Suprapubic skin (tissue), 3 donors: ENCODE data around the gene FBXO11.

Experiments used
- POLR2A ChIP-seq, 2 donors: fragments of 450-650 bp; IDR thresholded peaks; one replicate each; pipeline ENCODE4 v1.6.1; 2017; ENCODE audit warnings: antibody characterized with exemption in 2 of 2, mild to moderate bottlenecking in 2 of 2, moderate library complexity in 2 of 2
- TF ChIP-seq, protein P1 (sequence below), 2 donors: fragments of 200-600 bp in 1 of 2; fragments of 450-650 bp in 1 of 2; sonication (generic) in 1 of 2; IDR thresholded peaks; one replicate each; pipeline ENCODE4 v1.5.1; 2016 to 2019; ENCODE audit warnings: antibody characterized with exemption in 2 of 2, mild to moderate bottlenecking in 1 of 2, moderate library complexity in 1 of 2

DNA sequence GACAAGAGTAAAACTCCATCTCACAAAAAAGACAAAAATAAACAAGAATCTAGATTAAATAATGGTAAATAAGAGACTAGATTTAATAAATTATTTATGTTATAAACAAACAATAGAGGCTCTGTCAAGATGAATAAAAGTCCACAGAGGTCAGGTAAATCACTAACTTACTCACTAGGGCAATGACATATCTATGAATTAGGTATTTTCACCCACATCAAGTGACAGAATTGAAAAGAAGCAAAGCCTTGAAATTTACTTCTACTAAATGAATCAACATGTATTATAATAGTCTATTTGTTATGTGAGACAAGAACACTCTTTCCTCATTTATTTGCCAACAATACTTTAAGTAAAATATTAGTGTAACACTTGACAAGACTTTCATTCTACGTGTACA is 41.7 kb downstream of the FBXO11 start:
- TF ChIP-seq, protein P1, sequence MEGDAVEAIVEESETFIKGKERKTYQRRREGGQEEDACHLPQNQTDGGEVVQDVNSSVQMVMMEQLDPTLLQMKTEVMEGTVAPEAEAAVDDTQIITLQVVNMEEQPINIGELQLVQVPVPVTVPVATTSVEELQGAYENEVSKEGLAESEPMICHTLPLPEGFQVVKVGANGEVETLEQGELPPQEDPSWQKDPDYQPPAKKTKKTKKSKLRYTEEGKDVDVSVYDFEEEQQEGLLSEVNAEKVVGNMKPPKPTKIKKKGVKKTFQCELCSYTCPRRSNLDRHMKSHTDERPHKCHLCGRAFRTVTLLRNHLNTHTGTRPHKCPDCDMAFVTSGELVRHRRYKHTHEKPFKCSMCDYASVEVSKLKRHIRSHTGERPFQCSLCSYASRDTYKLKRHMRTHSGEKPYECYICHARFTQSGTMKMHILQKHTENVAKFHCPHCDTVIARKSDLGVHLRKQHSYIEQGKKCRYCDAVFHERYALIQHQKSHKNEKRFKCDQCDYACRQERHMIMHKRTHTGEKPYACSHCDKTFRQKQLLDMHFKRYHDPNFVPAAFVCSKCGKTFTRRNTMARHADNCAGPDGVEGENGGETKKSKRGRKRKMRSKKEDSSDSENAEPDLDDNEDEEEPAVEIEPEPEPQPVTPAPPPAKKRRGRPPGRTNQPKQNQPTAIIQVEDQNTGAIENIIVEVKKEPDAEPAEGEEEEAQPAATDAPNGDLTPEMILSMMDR (IDR thresholded peaks at IDR 0.05): no peak
- no peak for TF ChIP-seq POLR2A (IDR thresholded peaks at IDR 0.05)
